Chondrocyte (in vitro differentiated cells): ENCODE measurements around the gene ZBED4. TPM values are rescaled to one million over a fixed set of nuclear protein-coding genes. Genes with fewer than 3 reads are reported as not detected.
A peak's percentile ranks its signal among the peaks of the same experiment; 100 is the strongest.

Experiments used
- DNase-seq: peaks from one replicate; pipeline ENCODE4 v3.0.0; 2021; ENCODE audit warnings: mixed read lengths, low spot score
- H3K27ac Mint-ChIP-seq: one replicate; pipeline ENCODE4 v1.8.0; 2021; ENCODE audit warnings: mild to moderate bottlenecking, moderate library complexity, mixed read lengths; ENCODE audit not compliant: unreplicated experiment
- H3K27me3 Mint-ChIP-seq: 2 replicates; pipeline ENCODE4 v1.8.0; 2021; ENCODE audit warnings: low read depth, mixed read lengths
- H3K36me3 Mint-ChIP-seq: 2 replicates; pipeline ENCODE4 v1.8.0; 2021; ENCODE audit warnings: low read depth, mixed read lengths
- H3K4me1 Mint-ChIP-seq: 2 replicates; pipeline ENCODE4 v1.8.0; 2021; ENCODE audit warnings: low read depth, mild to moderate bottlenecking, mixed read lengths
- H3K4me3 Mint-ChIP-seq: one replicate; pipeline ENCODE4 v1.8.0; 2021; ENCODE audit warnings: mild to moderate bottlenecking, moderate library complexity, mixed read lengths; ENCODE audit not compliant: unreplicated experiment
- H3K9me3 Mint-ChIP-seq: 2 replicates; pipeline ENCODE4 v1.8.0; 2021; ENCODE audit warnings: low read depth, mixed read lengths
- total RNA-seq: library from RNA; stranded (reverse); gene quantifications from 3 replicates; pipeline ENCODE4 v1.2.1, GENCODE V29; 2021
- TF ChIP-seq, protein P1 (sequence below): fragments of 200-600 bp; sonication (generic); IDR thresholded peaks from 2 replicates; pipeline ENCODE4 v1.5.0; 2021; ENCODE audit warnings: antibody characterized with exemption, mild to moderate bottlenecking, moderate library complexity

The ZBED4 gene
- total RNA-seq, 1 donor from 2014 or later, result 17.6 TPM

DNA sequence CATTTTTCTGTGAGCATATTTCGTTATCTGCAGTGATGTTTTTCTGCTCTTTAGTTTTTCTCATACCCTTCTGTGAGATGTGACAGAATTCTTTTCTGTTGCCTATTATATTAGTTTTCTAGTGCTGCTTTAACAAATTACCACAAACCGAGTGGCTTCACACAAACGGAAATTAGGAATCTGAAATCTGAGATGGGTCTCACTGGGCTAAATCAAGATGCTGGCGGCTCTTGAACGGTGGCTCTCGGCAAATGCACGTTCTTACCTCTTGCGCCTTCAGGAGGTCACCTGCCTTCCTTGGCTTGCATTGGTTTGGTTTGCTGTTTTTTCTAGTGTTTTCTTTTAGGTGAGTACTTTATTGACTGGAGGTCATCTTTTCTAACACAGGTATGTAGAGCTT, 13.0 kb downstream of the ZBED4 start:
- no peak for DNase-seq
- no peaks in the 10 kb centered on the region for H3K27me3 Mint-ChIP-seq
- H3K4me1 Mint-ChIP-seq, result peaks cover 22% of the 10 kb centered on the region
- peaks cover 21% of the 10 kb centered on the region for H3K36me3 Mint-ChIP-seq
- H3K4me3 Mint-ChIP-seq, result no peak overlapping the region
- TF ChIP-seq, protein P1, sequence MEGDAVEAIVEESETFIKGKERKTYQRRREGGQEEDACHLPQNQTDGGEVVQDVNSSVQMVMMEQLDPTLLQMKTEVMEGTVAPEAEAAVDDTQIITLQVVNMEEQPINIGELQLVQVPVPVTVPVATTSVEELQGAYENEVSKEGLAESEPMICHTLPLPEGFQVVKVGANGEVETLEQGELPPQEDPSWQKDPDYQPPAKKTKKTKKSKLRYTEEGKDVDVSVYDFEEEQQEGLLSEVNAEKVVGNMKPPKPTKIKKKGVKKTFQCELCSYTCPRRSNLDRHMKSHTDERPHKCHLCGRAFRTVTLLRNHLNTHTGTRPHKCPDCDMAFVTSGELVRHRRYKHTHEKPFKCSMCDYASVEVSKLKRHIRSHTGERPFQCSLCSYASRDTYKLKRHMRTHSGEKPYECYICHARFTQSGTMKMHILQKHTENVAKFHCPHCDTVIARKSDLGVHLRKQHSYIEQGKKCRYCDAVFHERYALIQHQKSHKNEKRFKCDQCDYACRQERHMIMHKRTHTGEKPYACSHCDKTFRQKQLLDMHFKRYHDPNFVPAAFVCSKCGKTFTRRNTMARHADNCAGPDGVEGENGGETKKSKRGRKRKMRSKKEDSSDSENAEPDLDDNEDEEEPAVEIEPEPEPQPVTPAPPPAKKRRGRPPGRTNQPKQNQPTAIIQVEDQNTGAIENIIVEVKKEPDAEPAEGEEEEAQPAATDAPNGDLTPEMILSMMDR, result no peak
- no peak overlapping the region for H3K27ac Mint-ChIP-seq
- H3K9me3 Mint-ChIP-seq, result peaks cover 35% of the 10 kb centered on the region

DNA sequence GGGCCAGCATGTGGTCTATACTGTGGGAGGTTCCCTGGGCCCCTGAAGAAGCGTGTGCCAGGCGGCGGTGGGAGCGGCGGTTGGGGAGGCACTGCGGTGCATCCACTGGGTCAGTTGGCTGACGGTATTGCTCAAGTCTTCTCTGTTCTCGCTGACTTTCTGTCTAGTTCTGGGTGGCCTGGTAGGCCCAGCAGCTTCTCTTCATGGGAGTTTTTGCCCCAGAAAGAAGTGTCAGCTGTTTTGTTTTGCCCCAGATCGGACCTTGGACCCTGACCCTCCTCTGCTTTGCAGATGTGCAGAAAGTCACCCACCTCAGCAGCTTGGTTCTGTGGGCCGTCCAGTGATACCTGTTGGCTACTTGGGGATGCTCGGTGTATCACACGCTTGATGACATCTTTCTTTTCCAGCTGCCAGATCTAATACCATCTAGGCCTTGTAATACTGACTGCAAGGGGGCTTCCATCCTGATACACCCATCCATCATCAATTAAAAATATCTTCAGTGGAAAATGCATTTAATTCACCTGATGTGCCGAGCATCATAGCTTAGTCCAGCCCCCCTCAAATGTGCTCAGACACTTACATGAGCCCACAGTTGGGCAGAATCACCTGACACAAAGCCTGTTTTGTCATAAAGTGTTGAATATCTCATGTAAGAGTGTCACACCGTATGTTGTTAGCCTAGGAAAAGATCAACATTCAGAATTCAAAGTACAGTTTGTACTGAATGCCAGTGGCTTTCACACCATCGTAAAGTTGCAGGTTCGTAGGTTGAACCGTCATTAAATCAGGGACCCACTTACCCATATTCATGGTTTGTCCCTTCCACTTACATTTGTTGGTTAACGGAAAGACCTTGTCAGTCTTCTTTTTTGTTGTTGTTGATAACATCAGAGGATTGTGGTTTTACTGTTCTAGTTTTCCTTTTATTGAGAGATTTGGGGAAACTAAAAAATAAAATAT, 13.9 kb downstream of the ZBED4 start:
- H3K4me3 Mint-ChIP-seq, result no peak overlapping the region
- H3K9me3 Mint-ChIP-seq, result peaks cover 35% of the 10 kb centered on the region

DNA sequence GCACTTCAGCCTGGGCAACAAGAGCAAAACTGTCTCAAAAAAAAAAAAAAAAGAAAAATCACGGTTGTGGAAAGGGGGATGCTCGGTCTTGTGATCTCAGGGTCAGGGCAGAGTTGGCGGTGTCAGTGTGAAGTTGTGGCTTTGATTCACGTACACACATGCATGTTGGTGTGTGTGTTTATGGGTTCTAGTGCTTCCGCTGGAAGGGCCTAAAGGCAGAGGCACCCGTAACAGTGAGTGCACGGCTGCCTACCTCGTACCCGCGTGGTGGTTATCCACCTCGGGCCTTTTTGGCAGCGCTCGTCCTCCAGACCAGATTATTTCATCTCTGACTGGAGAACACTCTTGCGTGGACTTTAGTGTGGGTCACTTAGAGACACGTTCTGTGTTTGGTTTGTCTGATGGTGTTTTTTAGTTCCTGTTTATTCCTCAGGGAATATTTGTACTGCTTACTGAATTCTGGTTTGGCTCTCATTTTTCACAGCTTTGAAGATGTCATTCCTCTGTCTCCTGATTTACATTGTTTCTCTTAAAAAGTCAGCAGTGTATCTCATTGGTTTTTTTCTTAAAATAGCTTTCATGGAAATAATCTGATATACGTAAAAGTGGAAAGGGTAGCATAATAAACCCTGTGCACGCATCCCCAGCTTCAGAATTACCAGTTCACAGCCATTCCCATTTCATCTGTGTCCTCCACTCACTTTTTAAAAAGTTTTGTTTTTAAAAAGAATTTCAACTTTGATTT, 15.6 kb downstream of the ZBED4 start:
- peaks cover 21% of the 10 kb centered on the region for H3K36me3 Mint-ChIP-seq
- DNase-seq, result peak; percentile 57
- peaks cover 35% of the 10 kb centered on the region for H3K9me3 Mint-ChIP-seq

More for the DNA sequence above, 13.9 kb downstream of the ZBED4 start:
- TF ChIP-seq, protein P1, result no peak
- H3K36me3 Mint-ChIP-seq, result peaks cover 21% of the 10 kb centered on the region
- no peak overlapping the region for H3K27ac Mint-ChIP-seq
- H3K27me3 Mint-ChIP-seq, result no peaks in the 10 kb centered on the region
- DNase-seq, result no peak
- peaks cover 15% of the 10 kb centered on the region for H3K4me1 Mint-ChIP-seq

DNA sequence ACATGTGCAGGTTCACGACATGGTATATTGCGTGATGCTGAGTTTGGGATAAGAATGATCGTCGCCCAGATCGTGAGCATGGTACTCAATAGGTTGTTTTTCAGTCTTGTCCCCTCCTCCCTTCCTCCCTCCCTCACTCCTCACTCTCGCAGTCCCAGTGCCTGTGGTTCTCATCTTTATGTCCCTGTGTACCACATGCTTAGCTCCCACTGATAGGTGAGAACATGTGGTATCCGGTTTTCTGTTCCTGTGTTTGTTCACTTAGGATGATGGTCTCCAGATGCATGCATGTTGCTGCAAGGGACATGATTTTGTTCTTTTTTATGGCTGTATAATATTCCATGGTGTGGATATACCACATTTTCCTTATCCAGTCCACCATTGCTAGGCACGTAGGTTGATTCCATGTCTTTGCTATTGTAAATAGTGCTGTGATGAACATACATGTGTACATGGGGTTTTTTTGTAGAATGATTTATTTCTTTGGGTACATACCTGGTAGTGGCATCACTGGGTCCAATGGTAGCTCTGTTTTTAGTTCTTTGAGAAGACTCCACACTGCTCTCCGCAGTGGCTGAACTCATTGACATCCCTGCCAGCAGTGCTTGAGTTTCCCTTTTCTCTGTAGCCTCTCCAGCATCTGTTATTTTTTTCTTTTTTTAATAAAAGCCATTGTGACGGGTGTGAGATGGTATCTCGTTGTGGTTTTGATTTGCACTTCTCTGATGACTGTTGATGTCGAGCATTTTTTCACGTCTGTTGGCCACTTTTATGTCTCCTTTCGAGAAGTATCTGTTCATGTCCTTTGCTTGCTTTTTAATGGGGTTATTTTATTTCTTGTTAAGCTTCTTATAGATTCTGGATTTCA, 16.4 kb downstream of the ZBED4 start:
- no peak overlapping the region for H3K4me3 Mint-ChIP-seq
- TF ChIP-seq, protein P1, result no peak
- no peak for DNase-seq
- peaks cover 6% of the 10 kb centered on the region for H3K4me1 Mint-ChIP-seq
- H3K27ac Mint-ChIP-seq, result no peak overlapping the region
- H3K36me3 Mint-ChIP-seq, result peaks cover 21% of the 10 kb centered on the region
- H3K27me3 Mint-ChIP-seq, result no peaks in the 10 kb centered on the region
- peaks cover 35% of the 10 kb centered on the region for H3K9me3 Mint-ChIP-seq

More for the DNA sequence above, 15.6 kb downstream of the ZBED4 start:
- TF ChIP-seq, protein P1, result no peak
- H3K27ac Mint-ChIP-seq, result no peak overlapping the region
- no peaks in the 10 kb centered on the region for H3K27me3 Mint-ChIP-seq
- H3K4me1 Mint-ChIP-seq, result peaks cover 7% of the 10 kb centered on the region
- H3K4me3 Mint-ChIP-seq, result no peak overlapping the region
